ENCODE data around the gene DUOXA2.

Gene DUOXA2

GRCh38 chr15:45148076-45149059, 34.2 kb downstream of the DUOXA2 start:
- no peak overlapping the region for H3K4me3 ChIP-seq (ENCODE audit: low read length)
- no peak for DNase-seq (ENCODE audit: low read depth)
- no peak for TF ChIP-seq CTCF (conservative IDR thresholded peaks at IDR 0.05; ENCODE audit: low read depth, low read length)

GRCh38 chr15:45149060-45149459, 34.9 kb downstream of the DUOXA2 start:
- DNase-seq (ENCODE audit: low read depth) = no peak
- H3K4me3 ChIP-seq (ENCODE audit: low read length) = no peak overlapping the region
- no peak for TF ChIP-seq CTCF (conservative IDR thresholded peaks at IDR 0.05; ENCODE audit: low read depth, low read length)

GRCh38 chr15:45150481-45150880, 36.4 kb downstream of the DUOXA2 start:
- no peak for DNase-seq (ENCODE audit: low read depth)
- no peak for TF ChIP-seq CTCF (conservative IDR thresholded peaks at IDR 0.05; ENCODE audit: low read depth, low read length)
- no peak overlapping the region for H3K4me3 ChIP-seq (ENCODE audit: low read length)

- TF ChIP-seq CTCF (conservative IDR thresholded peaks at IDR 0.05; ENCODE audit: low read depth, low read length) = no peak
- H3K4me3 ChIP-seq (ENCODE audit: low read length) = no peak overlapping the region
- no peak for DNase-seq (ENCODE audit: low read depth)
Measured at GRCh38 chr15:45150997-45151396, 36.9 kb downstream of the DUOXA2 start.

GRCh38 chr15:45151998-45152828, 38.1 kb downstream of the DUOXA2 start:
- DNase-seq (ENCODE audit: low read depth) = no peak
- no peak overlapping the region for H3K4me3 ChIP-seq (ENCODE audit: low read length)
- no peak for TF ChIP-seq CTCF (conservative IDR thresholded peaks at IDR 0.05; ENCODE audit: low read depth, low read length)

GRCh38 chr15:45155739-45156138, 41.6 kb downstream of the DUOXA2 start:
- TF ChIP-seq CTCF (conservative IDR thresholded peaks at IDR 0.05; ENCODE audit: low read depth, low read length) = no peak
- no peak overlapping the region for H3K4me3 ChIP-seq (ENCODE audit: low read length)
- DNase-seq (ENCODE audit: low read depth) = no peak
